NCI-H510A (cell line): ENCODE results near the gene ABCA3.
"Not testable (repeated sequence)": the region's sequence is repeated elsewhere in the genome, so short reads cannot be mapped to it uniquely, and the experiment has no call there.

ENCODE experiments used
- DNase-seq: peaks from one replicate; lab custom pipeline; 2025; lab: John Stamatoyannopoulos, UW

ABCA3 gene

GRCh38 chr16:2252806-2253148 is 87.8 kb downstream of the ABCA3 start:
- DNase-seq, result no peak

DNA sequence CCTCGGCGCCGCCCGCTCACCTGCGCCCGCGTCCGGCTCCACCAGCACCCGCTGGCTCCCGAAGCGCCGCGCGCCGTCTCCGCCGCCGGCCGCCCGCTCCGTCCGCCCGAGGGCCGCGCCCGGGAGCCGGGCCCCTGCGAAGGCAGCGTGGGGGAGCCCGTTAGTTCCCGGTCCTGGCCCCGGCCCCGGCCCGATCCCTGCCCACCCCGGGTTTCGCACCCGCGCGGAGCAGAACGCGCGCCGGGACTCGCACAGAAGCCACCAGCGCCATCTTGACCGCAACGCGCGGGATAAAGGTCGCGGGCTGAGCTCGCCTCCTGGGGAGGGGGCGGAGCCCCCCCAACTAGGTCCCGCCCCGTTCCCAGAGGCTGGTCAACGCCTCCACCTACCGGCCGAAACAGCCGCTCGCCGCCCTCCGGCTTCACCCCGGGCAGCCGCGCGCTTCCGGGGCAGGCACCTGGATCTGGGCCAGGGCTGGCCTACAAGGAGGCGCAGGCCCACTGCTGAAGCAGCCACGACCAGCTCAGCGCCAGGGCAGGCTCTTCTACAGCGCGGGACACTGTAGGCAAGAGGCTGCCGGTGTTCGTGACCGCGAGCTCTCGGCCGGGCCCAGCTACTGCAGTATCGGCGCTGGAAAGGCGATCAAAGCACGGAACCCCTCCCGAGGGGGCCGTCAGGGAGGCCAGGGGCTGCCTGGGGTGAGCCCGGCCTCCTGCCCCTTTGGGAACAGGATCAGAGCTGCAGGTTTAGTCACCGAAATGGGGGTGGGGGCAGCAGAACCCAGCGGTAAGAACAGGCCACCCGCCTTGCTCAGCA is 89.0 kb downstream of the ABCA3 start, which contains the start of gene ECI1:
Gene ECI1, minus strand, starts transcription at position 292 of the 816 bp plus-strand sequence. Its CDS starts 21 bp downstream, at position 271.
- peak; percentile 79 for DNase-seq

DNA sequence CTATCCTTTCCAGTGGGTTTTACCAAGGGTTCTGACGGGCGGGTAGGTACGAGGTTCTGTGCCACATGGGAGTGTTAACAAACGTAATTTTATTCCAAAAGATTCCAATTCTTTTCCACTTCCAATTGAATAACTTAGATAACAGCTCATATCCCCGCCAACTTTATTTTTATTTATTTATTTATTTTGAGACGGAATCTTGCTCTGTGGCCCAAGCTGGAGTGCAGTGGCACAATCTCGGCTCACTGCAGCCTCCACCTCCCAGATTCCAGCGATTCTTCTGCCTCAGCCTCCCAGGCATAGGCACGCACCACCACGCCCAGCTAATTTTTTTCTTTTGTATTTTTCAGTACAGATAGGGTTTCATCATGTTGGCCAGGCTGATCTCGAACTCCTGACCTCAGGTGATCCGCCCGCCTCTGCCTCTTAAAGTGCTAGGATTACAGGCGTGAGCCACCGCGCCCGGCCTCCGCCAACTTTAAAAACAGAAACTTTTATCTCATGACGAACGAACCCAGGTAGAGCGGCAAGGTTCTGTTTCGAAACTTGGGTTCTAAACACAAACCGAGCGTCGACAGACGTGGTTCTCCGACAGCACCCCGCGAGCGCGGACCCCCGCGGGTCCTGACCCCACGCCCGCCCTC is 89.8 kb downstream of the ABCA3 start:
- DNase-seq, result no peak

DNA sequence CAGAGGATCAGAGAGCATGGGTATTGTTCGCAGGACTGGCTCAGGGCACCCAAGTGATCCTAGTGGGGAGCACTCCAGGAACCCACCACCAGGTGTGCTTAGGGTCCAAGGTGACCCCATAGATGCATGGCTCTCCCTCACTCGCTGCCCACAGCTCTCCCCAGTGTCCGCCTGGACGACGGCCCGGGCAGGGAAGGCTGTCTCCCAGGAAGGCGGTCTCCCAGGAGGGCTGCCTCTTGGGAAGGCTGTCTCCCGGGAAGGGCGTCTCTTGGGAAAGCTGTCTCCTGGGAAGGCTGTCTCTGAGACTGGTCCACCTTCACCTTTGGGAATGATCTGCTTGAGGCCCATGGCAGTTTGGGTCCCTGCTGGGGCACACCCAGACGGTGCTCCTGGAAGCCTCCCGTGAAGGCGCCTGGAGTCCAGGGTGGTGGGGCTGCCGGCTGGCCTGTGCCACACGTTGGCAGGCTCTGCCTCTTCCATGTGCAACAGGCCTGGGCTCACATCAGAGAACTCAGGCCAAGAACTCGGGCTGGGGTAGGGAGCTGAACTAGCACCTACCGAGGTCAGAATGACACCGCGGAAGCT is 94.1 kb downstream of the ABCA3 start:
- no peak for DNase-seq

- no peak for DNase-seq
These were observed 95.4 kb downstream of the ABCA3 start for GRCh38 chr16:2244926-2245795.

- no peak for DNase-seq
These were observed 96.2 kb downstream of the ABCA3 start for GRCh38 chr16:2244301-2244700.

GRCh38 chr16:2243781-2244180 is 96.7 kb downstream of the ABCA3 start:
- DNase-seq, result no peak

- no peak for DNase-seq
These were observed 97.4 kb downstream of the ABCA3 start for GRCh38 chr16:2243031-2243528.

DNA sequence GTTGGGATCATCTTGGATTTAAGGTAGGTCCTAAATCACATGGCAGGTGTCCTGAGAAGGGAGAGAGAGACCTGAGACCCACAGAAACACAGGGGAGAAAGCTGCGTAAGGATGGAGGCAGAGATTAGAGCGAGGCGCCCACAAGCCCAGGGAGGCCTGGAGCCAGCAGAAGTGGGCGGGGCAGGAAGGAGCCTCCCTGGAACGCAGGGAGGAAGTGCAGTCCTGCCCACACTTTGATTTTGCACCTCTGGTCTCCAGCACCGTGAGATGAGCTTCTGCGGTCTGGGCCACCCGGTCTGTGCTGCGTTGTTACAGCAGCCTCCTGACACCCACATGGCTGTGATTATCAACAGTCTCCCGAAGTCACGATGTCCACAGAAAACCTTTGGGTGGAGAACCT is 97.9 kb downstream of the ABCA3 start:
- DNase-seq, result no peak

DNA sequence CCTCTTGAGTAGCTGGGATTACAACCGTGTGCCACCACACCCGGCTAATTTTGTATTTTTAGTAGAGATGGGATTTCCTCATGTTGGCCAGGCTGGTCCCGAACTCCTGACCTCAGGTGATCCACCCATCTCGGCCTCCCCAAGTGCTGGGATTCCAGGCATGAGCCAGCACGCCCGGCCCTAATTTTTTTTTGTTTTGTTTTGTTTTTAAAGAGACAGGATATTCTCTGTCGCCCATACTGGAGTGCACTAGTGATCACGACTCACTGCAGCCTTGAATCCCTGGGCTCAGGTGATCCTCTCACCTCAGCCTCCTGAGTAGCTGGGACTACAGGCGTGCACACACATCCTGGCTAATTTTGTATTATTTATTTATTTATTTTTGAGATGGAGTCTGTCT is 100.2 kb downstream of the ABCA3 start:
- not testable (repeated sequence) for DNase-seq

DNA sequence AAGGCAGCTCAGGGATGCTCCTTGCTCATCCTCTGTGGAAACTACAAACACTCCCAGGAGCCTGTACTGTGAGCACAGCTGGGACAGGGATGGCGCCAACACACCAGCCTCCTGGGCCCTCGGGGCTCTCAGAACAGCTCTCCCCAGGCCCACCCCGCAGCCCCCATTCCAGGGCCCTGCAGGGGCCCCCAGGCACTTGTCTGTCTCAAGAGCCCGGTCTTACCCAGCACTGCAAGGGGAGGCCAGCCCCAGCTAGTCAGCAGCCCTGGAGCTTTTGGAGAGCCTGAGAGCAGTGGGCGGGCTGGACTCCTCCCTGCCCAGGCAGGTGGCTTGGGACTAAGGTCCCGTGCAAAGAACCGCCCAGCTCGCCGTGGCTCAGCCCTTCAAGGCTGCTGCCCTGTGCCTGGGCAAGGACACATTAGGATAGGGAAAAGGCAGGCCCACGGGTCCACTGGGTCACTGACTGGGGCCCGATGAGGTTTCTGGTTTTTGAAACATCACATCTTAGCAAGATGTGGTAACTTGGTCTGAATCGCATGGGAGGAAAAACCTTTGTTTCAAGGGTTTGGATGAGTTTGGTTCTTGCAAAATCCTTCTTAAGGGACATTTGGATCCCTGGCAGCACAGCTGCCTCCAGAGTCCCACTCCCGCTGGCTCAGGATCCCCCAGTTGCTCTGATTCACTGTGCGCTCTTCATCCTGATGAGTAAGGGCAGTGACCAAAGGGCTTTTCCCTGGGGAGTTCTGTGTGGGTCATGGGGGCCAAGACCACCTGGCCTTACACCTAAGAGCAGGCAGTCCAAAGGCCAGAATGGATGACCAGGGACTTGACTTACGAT is 101.5 kb downstream of the ABCA3 start:
- no peak for DNase-seq

DNA sequence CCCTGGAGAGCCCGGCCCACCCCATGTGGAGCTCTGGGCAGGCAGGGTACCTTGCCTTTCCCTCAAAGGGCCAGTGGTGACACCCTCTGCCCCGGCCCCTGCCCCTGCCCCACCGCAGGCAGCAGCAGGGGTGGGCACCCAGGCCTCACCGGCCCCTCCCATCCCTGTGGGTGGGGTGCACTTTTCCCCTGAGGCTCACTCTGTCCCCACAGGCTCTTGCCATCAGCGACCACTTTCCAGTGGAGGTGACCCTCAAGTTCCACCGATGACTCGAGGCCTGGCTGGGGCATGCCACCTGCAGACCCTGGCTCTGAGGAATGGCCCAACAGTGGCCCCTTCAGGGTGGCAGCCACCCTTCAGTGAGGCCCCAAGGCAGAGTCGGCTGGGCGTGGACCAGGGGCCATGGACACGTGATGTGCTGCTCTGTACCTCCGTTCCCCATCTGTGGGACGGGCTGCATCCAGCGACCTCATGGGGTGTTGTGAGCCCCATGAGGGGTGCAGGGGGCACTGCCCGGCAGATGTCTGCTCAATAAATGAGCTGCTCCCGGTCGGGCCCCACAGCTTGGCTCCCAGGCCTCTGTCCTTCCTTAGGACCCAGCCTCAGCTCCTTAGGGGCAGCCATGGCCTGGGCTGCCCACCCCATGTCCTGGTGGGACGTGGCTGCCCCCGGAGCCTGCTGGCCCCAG is 102.2 kb downstream of the ABCA3 start:
- DNase-seq, result no peak

DNA sequence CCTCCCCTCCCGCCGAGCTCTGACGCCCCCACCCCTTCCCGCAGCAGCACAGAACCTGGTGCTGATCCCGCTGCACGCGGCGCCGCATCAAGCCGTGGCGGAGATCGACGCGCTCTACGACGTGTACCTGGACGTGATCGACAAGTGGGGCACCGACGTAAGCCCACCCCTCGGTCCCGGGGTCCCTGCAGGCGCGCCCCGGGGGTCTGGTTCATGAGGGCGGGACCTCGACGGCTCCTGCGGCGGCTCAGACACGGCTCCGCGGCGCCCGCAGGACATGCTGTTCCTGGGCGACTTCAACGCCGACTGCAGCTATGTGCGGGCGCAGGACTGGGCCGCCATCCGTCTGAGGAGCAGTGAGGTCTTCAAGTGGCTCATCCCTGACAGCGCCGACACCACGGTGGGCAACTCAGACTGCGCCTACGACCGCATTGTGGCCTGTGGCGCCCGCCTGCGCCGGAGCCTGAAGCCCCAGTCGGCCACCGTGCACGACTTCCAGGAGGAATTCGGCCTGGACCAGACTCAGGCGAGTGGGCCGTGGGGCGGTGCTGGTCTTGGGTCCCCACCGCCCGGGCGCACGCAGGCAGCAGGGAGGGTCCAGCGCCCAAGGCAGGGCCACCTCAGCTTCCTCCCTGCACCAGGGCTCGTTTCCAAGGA is 102.9 kb downstream of the ABCA3 start:
- no peak for DNase-seq

DNA sequence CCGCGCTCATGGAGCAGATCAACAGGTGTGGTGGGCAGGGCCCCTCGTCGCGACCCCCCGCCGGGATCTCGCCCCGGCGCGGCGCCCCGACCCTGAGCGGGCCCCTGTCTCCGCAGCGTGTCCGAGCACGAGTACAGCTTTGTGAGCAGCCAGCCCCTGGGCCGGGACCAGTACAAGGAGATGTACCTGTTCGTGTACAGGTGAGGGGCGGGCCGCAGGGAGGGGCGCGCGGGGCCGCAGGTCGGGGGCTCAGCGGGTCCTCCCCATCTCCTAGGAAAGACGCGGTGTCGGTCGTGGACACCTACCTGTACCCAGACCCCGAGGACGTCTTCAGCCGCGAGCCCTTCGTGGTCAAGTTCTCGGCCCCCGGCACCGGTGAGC is 103.4 kb downstream of the ABCA3 start:
- no peak for DNase-seq

DNA sequence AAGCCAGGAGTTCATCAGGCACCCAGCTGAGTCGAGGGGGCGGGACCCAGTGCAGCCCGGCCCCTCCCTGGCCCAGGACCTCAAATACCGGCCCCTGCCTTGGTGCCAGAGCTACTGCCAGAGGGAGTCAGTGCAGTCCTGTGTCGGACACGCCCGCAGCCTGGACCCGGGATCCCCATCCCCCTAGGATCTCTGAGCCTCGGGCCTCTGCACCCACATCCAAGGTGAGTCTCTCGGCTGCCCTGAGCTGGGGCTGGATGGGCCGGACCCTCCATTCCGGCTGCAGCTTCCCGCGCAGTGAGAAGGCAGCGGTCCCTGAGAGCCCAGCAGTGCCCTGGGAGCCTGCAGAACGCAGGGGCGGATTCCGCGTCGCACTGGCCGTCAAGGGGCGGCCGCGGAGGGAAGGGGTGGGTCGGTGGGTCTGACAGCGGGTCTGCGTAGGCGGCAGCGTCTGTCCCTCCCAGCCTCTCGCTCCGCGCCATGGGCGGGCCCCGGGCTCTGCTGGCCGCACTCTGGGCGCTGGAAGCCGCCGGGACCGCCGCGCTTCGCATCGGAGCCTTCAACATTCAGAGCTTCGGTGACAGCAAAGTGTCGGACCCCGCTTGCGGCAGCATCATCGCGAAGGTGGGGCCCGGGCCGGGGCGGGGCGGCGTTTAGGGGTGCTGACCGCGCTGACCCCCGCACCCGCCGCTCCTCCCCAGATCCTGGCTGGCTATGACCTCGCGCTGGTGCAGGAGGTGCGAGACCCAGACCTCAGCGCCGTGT is 104.0 kb downstream of the ABCA3 start, which contains the start of gene DNASE1L2:
Gene DNASE1L2, plus strand, starts transcription at position 108 of the 765 bp plus-strand sequence. Its CDS starts 373 bp downstream, at position 481.
- DNase-seq, result no peak

- DNase-seq, result no peak
These were observed 104.7 kb downstream of the ABCA3 start for GRCh38 chr16:2235695-2236336.

- no peak for DNase-seq
These were observed 105.3 kb downstream of the ABCA3 start for GRCh38 chr16:2235234-2235651.

GRCh38 chr16:2234813-2235170 is 105.7 kb downstream of the ABCA3 start:
- no peak for DNase-seq
